ENCODE results near the gene SOHLH2. TPM values are rescaled to one million over a fixed set of nuclear protein-coding genes. Genes with fewer than 3 reads are reported as not detected.

The SOHLH2 gene
- total RNA-seq, 1 donor from 2014 or later, result 0.53 TPM

DNA sequence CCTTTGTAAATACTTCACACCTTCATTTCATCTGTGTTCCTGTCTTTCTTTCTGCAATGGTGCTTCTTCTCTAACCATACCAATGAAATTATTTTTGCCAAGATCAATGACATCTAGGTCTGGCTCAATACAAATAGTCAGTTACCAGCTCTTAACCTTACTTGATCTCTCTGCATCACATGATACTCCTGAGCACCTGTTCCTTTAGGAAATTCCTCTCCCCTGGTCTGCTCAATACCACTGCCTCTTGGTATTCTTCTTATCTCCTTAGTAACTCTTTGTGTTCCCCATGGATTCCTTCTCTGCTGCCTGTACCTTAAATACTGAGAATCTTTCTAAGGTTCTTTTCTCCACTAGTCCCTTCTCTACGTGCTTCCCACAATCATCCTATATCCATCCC is 25.9 kb downstream of the SOHLH2 start:
- H3K36me3 ChIP-seq (ENCODE audit: control insufficient read depth, insufficient read depth, low read length), result no peaks in the 10 kb centered on the region
- FAIRE-seq, result no peak
- H3K27me3 ChIP-seq (ENCODE audit: control insufficient read depth, insufficient read depth, low read length), result no peaks in the 10 kb centered on the region
- no peak for DNase-seq (ENCODE audit: low read depth)
- TF ChIP-seq, protein P1, sequence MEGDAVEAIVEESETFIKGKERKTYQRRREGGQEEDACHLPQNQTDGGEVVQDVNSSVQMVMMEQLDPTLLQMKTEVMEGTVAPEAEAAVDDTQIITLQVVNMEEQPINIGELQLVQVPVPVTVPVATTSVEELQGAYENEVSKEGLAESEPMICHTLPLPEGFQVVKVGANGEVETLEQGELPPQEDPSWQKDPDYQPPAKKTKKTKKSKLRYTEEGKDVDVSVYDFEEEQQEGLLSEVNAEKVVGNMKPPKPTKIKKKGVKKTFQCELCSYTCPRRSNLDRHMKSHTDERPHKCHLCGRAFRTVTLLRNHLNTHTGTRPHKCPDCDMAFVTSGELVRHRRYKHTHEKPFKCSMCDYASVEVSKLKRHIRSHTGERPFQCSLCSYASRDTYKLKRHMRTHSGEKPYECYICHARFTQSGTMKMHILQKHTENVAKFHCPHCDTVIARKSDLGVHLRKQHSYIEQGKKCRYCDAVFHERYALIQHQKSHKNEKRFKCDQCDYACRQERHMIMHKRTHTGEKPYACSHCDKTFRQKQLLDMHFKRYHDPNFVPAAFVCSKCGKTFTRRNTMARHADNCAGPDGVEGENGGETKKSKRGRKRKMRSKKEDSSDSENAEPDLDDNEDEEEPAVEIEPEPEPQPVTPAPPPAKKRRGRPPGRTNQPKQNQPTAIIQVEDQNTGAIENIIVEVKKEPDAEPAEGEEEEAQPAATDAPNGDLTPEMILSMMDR (IDR thresholded peaks at IDR 0.05; ENCODE audit: insufficient read depth, low read length, severe bottlenecking), result no peak
- H3K4me3 ChIP-seq (ENCODE audit: low read depth, low read length), result no peak overlapping the region

DNA sequence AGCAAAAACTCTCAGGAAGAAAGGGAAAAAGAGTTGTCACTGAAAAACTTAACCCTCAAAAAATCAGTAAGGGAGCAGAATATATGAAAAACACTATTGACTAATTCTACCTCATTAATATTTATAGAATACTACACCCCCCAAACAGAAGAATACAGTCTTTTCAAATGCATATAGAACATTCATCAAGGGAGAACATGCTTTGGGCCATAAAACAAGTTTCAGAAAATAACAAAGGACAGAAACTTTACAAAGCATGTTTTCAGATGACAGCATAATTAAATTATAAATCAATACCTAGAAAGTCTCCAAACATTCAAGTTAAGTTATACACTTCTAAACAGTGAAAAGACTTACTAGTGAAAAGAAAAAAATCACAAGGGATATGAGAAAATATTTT is 30.5 kb downstream of the SOHLH2 start:
- no peaks in the 10 kb centered on the region for H3K27me3 ChIP-seq (ENCODE audit: control insufficient read depth, insufficient read depth, low read length)
- TF ChIP-seq, protein P1 (IDR thresholded peaks at IDR 0.05; ENCODE audit: insufficient read depth, low read length, severe bottlenecking), result no peak
- no peak for DNase-seq (ENCODE audit: low read depth)
- no peaks in the 10 kb centered on the region for H3K36me3 ChIP-seq (ENCODE audit: control insufficient read depth, insufficient read depth, low read length)
- no peak overlapping the region for H3K4me3 ChIP-seq (ENCODE audit: low read depth, low read length)
- FAIRE-seq, result no peak

DNA sequence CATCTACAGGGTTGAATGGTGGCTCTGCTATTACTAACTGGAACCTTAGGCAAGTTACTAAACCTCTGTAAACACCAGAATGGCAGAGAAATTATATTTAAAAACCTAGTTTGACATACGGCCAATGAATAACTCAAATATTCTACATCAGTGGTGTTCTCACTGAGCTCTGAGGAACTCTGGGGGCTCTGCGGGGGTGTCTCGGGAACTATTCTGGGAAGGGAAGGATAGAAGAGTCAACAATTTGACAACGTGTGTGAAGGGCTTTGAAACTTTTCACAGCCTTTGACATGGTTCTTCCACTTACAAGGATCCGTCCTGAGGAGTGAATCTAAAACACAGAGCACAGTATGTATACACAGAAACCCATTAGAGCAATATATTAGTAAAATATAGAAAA is 38.7 kb downstream of the SOHLH2 start:
- TF ChIP-seq, protein P1 (IDR thresholded peaks at IDR 0.05; ENCODE audit: insufficient read depth, low read length, severe bottlenecking), result no peak

DNA sequence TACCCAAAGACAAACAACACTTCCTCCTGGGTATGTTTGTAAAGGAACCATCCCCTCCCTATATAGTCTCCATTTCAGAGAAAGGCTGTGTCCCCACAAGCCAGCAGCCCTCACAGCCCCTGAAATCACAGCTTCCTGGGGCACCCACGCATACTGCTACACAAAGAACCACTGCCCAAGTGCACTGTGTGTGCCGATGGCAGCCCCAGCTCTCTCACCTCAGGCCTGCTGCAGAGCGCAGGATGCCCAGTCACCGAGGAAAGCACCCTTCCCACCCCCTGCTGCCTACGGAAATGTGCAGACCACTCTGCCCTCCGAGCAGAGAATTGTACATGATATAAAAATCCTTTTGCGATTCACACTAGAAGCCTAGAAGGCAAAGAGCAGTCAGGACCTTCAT is 39.4 kb downstream of the SOHLH2 start:
- DNase-seq (ENCODE audit: low read depth), result no peak
- Histone ChIP-seq H3K4me3 (ENCODE audit: low read depth, low read length) (no peak overlapping the region), H3K36me3 (ENCODE audit: control insufficient read depth, insufficient read depth, low read length) (no peaks in the 10 kb centered on the region), H3K27me3 (ENCODE audit: control insufficient read depth, insufficient read depth, low read length) (no peaks in the 10 kb centered on the region)
- FAIRE-seq, result no peak
- TF ChIP-seq, protein P1 (IDR thresholded peaks at IDR 0.05; ENCODE audit: insufficient read depth, low read length, severe bottlenecking), result no peak

More for the DNA sequence above, 38.7 kb downstream of the SOHLH2 start:
- DNase-seq (ENCODE audit: low read depth), result no peak
- Histone ChIP-seq H3K27me3 (ENCODE audit: control insufficient read depth, insufficient read depth, low read length) (no peaks in the 10 kb centered on the region), H3K36me3 (ENCODE audit: control insufficient read depth, insufficient read depth, low read length) (no peaks in the 10 kb centered on the region), H3K4me3 (ENCODE audit: low read depth, low read length) (no peak overlapping the region)
- no peak for FAIRE-seq

DNA sequence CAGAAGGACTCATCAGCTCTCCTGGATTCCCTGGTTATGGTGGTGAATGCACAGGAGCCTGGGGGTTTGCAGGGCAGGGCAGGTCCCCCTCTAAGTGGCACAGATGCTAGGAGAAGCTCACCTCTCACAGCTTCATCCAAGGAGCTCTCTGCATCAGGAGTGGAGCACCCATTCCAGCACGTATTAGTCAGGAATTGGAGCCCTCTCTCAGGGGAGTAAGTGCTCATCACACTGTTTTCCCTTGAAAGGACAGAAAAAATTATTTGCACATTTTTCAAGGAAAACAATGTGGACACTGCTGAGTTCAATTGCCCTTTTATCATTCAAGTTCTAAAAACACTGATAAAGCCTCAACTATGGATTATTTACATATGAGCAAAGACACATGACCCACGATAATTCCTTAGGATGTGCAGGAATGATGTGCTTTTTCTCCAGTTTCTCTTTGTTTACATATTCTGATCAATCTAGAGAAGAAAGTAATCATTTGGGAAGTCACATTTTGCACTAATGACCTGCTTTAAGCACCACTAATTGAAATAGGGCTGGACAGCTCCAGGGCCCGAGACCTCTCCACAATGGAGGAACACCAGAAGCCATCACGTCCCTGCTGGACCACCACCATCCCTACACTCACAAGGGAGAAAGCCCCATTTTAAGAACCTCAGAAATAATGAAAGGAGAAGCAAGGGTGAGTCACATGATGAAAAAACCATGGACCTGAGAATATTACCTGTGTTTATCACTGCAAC is 40.6 kb downstream of the SOHLH2 start:
- Histone ChIP-seq H3K36me3 (ENCODE audit: control insufficient read depth, insufficient read depth, low read length) (no peaks in the 10 kb centered on the region), H3K4me3 (ENCODE audit: low read depth, low read length) (no peak overlapping the region), H3K27me3 (ENCODE audit: control insufficient read depth, insufficient read depth, low read length) (no peaks in the 10 kb centered on the region)
- DNase-seq (ENCODE audit: low read depth) (no peak), FAIRE-seq (no peak)
- TF ChIP-seq, protein P1 (IDR thresholded peaks at IDR 0.05; ENCODE audit: insufficient read depth, low read length, severe bottlenecking), result no peak

DNA sequence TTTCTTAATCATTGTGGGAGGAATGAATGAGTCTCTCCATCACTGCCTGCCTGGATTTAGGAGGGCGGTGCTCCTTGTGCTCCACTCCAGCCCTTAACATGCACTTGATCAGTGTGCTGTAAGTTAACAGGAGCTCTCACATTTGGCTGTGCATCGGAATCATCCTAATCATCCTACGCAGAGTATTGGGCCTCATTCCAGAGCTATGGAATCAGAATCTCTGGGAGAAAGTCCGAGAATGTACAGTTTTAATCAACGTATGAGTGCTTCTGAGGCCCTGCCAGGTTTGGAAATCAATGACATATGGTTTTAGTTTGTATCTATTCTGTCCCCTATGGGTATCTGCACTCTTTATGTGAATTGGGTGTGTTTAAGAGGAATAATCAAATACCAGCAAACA is 48.3 kb downstream of the SOHLH2 start:
- FAIRE-seq (no peak), DNase-seq (ENCODE audit: low read depth) (no peak)
- H3K36me3 ChIP-seq (ENCODE audit: control insufficient read depth, insufficient read depth, low read length), result no peaks in the 10 kb centered on the region
- TF ChIP-seq, protein P1 (IDR thresholded peaks at IDR 0.05; ENCODE audit: insufficient read depth, low read length, severe bottlenecking), result no peak
- no peaks in the 10 kb centered on the region for H3K27me3 ChIP-seq (ENCODE audit: control insufficient read depth, insufficient read depth, low read length)
- no peak overlapping the region for H3K4me3 ChIP-seq (ENCODE audit: low read depth, low read length)

Data from bronchial epithelial cell (primary cell).